Activated T-helper 1 cell treated with Interleukin-2 at 50 U/mL for 16 hours (primary cell): ENCODE measurements around the gene OR51I2.

Source experiments
- DNase-seq: peaks from one replicate; pipeline ENCODE4 v3.0.0-alpha.2; 2020; ENCODE audit warnings: low read depth

The OR51I2 gene

GRCh38 chr11:5449023-5449422 lies at the start of gene OR51I2:
TSS of gene OR51I2 (plus strand) at chr11:5449323. CDS start at chr11:5453489, 4,166 bp downstream.
- no peak for DNase-seq

GRCh38 chr11:5405173-5405572 lies 44.0 kb upstream of the OR51I2 start:
- no peak for DNase-seq

GRCh38 chr11:5420993-5421392 lies 28.1 kb upstream of the OR51I2 start:
- DNase-seq: no peak

GRCh38 chr11:5421811-5422210 lies 27.3 kb upstream of the OR51I2 start, which contains the start of gene OR51Q1:
TSS of gene OR51Q1 (plus strand) at chr11:5422111. CDS start at chr11:5422201, 90 bp downstream.
- no peak for DNase-seq

- no peak for DNase-seq
These were observed 26.0 kb upstream of the OR51I2 start for GRCh38 chr11:5423131-5423530.

GRCh38 chr11:5441414-5441813 lies 7.7 kb upstream of the OR51I2 start, which contains the start of gene OR51I1:
TSS of gene OR51I1 (minus strand) at chr11:5441514. CDS start at chr11:5441514, 0 bp downstream.
- DNase-seq: no peak

GRCh38 chr11:5443835-5444393 lies 5.2 kb upstream of the OR51I2 start:
- DNase-seq: no peak

- no peak for DNase-seq
These were observed 309 bp downstream of the OR51I2 start for GRCh38 chr11:5449432-5449831.

GRCh38 chr11:5460983-5461621 lies 12.0 kb downstream of the OR51I2 start:
- DNase-seq: no peak

GRCh38 chr11:5467527-5467926 lies 18.4 kb downstream of the OR51I2 start:
- DNase-seq: no peak

GRCh38 chr11:5473921-5474320 lies 24.8 kb downstream of the OR51I2 start:
- DNase-seq: no peak

- DNase-seq: no peak
These were observed 27.2 kb downstream of the OR51I2 start for GRCh38 chr11:5476186-5476819.

GRCh38 chr11:5486003-5486402 lies 36.9 kb downstream of the OR51I2 start:
- DNase-seq: no peak

GRCh38 chr11:5486421-5486820 lies 37.3 kb downstream of the OR51I2 start:
- no peak for DNase-seq

- no peak for DNase-seq
These were observed 39.3 kb downstream of the OR51I2 start, which contains the start of gene OR52D1 for GRCh38 chr11:5488385-5488784. TSS of gene OR52D1 (plus strand) at chr11:5488685. CDS start at chr11:5488707, 22 bp downstream.

- no peak for DNase-seq
These were observed 39.8 kb downstream of the OR51I2 start for GRCh38 chr11:5488798-5489399.

- no peak for DNase-seq
These were observed 40.6 kb downstream of the OR51I2 start for GRCh38 chr11:5489576-5490357.

- DNase-seq: no peak
These were observed 50.5 kb downstream of the OR51I2 start for GRCh38 chr11:5499671-5500070.

- DNase-seq: no peak
These were observed 51.3 kb downstream of the OR51I2 start for GRCh38 chr11:5500393-5500801.

- no peak for DNase-seq
These were observed 55.3 kb downstream of the OR51I2 start for GRCh38 chr11:5504403-5504921.

- DNase-seq: no peak
These were observed 56.4 kb downstream of the OR51I2 start for GRCh38 chr11:5505363-5506048.
